HFF-Myc (cell line): ENCODE results near the gene PPP1R14D.
A peak's percentile ranks its signal among the peaks of the same experiment; 100 is the strongest.

Experiments
- DNase-seq: peaks from one replicate; pipeline ENCODE4 v3.0.0-alpha.2; 2011; ENCODE audit warnings: low read depth; ENCODE audit errors: extremely low read depth
- H3K4me3 ChIP-seq: replicated peaks from 2 replicates; pipeline ENCODE4 v1.5.1; 2011; ENCODE audit warnings: low read depth, mild to moderate bottlenecking, control low read depth, low read length
- CTCF ChIP-seq: IDR thresholded peaks from 2 replicates; pipeline ENCODE4 v1.5.1; 2012; ENCODE audit warnings: mild to moderate bottlenecking, low read depth, low read length, control low read depth; ENCODE audit errors: missing control alignments

PPP1R14D gene

GRCh38 chr15:40828447-40829036 lies at the start of gene PPP1R14D:
Gene PPP1R14D (minus strand): TSS chr15:40828708. CDS start chr15:40828641, 67 bp downstream.
- no peak for TF ChIP-seq CTCF
- no peak for DNase-seq
- no peak within 1 kb of the TSS for H3K4me3 ChIP-seq

DNA sequence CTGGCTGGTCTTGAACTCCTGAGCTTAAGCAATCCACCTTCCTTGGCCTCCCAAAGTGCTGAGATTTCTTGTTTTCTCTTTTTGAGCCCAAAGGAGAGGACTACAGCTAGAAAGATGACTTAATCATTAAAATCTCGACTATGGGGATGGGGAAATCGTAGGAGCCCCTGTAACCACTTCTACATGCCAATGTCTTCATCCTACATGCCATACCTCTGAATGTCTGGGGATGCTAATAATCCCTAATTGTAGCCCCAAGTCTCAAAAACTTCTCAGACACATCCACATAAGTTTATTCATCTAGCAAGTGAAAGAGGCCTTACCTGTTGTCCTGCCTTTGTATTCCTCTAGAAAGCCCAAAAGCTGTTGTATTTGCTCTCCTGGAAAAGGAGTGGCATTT lies 49.2 kb upstream of the PPP1R14D start:
- DNase-seq: no peak
- H3K4me3 ChIP-seq: no peak overlapping the region
- no peak for TF ChIP-seq CTCF

- DNase-seq: no peak
- TF ChIP-seq CTCF: no peak
- no peak overlapping the region for H3K4me3 ChIP-seq
Measured at GRCh38 chr15:40875991-40876730, 47.7 kb upstream of the PPP1R14D start.

DNA sequence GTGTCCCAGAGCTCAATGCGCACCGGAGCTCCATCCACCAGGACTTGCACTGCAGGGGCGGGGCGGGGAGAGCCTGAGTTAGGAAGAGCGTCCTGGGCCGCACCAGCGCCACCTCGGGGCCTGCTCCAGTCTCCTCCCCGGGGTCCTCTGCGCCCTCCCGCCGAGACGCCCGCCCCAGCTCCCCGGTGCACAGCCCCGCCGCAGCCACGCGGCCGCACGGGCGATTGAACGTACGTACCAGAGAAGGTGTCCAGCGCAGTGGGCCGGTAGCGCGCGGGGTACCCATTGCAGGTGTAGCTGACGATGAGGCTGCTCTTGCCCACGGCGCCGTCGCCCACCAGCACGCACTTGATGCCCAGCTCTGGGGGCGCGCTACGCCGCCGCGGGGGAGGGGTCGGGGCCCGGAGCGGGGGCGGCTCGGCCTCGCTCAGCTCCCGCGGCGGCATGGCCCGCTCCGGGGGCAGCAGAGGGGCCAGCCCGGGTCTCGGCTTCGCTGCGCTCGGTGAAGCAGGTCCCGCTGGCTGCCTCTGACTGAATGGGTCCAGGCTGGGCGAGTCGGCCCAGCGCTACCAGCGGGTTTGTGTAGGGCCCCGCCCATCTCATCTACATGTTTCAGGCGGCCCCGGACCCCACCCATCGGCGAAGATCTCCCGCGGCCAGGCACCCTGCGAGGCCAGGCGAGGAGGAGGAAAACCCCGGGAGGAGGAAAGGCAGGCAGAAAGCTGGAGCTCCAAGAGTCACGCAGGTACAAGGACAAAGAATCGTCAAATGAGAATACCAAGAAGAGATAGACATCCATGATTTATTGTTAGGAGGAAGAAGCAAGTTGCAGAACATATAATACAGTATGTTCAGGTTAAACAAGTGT lies 45.4 kb upstream of the PPP1R14D start, which contains the start of gene RHOV:
Gene RHOV, minus strand, starts transcription at position 541 of the 868 bp plus-strand sequence. Its CDS starts 95 bp downstream, at position 446.
- peak; percentile 30 for TF ChIP-seq CTCF
- DNase-seq: no peak
- H3K4me3 ChIP-seq: peak within 1 kb of the TSS; percentile 48

DNA sequence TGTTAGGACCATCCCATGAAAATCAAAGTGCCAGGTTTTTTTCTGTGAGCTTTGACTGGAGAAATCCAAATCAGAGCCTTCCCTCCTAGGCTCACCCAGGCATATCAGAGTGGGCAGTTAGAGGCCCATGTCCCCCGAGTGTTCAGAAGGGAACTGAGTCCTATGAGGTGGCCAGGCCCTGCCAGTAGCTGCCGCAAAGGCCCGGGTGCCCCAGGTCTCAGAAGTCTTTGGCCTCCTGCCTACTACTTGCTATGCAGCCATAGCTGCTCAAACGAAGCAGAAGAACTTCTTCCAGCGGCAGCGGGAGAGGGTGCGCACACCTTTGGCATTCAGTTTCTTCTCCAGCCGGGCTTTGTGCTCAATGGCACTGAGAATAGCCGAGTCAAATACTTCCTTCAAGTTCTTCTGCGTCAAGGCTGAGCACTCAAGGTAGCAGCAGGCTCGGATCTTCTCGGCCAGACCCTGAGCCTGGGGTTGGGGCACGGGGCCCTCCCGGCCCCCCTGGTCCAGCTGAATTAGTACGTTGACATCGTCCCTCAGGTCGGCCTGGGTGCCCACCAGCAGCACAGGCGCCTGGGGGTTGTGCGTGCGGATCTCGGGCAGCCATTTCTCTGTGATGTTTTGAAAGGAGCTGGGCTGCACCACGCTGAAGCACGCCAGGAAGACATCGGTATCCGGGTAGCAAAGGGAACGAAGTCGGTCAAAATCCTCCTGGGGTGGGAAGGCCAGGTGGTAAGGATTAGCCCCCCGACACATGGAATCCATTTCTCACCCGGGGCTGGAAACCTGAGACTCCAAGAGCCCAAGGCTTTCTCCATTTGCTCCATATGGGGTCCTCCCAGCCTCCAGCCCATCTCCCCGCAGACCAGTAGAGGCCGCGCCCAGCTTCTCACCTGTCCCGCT lies 44.5 kb upstream of the PPP1R14D start:
- DNase-seq: no peak
- H3K4me3 ChIP-seq: peak overlapping the region; percentile 48
- no peak for TF ChIP-seq CTCF
